Ecto neural progenitor cell (in vitro differentiated cells): ENCODE results near the gene HPCAL1.

Experiments used
- DNase-seq: peaks from one replicate; pipeline ENCODE4 v3.0.0-alpha.2; 2018; ENCODE audit warnings: low spot score

Gene HPCAL1

DNA sequence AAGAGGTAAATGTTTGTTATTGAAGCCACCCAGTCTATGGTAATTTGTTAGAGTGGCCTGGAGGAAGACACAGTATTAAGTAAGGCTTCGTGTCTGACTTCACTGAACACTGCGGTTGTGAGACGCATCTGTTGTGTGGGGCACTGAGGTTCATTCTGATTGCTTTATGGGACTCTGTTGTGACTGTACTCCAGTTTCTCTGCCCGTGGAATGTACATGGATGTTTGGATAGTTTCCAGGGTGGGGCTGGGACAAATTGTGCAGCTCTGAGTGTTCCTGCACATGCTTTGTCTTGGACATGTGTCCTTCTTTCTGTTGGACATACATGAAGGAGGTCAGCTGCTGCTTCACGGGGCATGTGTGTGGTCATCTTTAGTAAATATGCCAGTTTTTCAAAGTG lies 86.9 kb downstream of the HPCAL1 start:
- DNase-seq: no peak

DNA sequence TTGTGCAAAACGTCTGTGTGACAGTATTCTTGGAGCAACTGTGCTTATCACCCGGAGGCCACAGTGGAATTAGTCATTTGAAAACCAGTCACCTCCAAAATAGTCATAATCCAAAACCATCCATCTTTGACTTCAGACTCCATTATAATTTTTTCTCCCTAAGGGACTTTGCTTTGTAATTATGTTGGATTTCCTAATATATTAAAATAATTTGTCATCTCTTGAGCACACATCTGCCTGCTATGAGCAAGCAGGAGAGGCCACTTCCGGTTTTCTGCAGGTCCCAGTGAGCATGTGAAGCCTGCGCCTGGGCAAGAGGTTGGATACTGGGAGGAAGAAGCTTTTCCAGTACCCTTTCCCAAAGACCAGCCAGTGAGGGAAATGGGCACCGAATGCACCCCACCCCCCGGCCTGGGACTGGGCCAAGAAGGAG lies 87.7 kb downstream of the HPCAL1 start:
- DNase-seq: no peak

DNA sequence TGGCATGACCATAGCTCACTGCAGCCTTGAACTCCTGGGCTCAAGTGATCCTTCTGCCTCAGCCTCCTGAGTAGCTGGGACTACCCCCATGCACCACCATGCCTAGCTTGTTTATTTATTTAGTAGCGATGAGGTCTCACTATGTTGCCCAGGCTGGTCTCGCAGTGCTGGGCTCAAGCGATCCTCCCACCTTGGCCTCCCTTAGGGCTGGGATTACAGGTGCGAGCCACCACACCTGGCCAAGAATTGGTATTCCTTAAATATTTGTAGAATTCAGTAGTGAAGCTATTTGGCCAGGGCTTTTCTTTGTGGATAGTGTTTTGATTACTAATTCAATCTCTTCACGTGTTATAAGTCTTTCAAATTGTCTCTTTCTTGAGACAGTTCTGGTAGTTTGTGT lies 89.4 kb downstream of the HPCAL1 start:
- DNase-seq: no peak

DNA sequence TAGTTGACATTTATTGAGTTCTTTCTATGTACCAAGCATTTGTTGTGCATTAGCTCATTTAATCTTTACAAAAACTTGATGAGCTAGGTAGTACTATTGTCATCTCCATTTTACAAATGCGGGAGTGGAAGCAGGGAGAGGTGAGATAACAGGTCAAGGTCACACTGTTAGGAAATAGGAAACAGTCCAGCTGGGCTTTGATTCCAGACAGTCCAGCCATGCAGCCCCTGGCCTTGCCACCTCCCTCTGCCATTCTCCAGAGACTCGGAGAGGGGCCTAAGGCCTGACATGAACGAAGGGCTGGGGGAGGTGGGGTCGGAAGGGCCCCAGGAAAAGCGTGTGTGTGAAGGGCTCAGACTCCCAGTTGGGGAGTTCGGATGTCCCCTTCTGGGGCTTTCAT lies 89.8 kb downstream of the HPCAL1 start:
- DNase-seq: no peak

DNA sequence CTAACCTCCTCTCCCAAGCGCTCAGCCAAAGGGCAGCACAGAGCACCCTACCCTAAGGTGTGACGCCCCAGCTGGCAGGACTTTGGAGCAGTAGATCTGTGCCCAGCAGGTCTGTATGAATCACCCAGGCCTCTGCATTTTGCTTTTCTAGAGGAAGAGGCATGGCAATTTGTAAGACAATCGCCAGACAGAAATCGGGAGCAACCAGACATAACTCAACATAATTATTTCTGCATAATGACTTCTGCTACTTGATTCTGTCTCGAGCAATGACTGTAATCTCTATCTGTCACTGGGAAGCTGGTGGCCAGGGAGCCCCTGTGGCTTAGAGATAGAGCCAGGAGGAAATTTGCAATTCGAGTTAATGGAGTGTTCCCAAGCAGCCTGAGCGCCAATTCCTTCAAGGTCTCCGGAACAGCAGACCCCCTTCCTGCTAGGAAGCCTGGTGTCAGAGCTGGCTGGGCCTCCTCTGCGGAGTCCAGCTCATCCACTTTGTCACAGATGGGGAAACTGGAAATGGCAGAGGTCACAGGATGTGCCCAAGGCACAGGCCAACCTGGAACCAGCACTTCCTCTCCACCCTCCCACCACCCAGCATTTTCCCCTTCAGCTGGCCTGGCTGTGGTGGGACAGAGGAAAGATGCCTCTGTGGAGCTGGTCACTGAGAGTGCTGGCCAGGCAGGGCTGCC lies 90.4 kb downstream of the HPCAL1 start:
- no peak for DNase-seq

DNA sequence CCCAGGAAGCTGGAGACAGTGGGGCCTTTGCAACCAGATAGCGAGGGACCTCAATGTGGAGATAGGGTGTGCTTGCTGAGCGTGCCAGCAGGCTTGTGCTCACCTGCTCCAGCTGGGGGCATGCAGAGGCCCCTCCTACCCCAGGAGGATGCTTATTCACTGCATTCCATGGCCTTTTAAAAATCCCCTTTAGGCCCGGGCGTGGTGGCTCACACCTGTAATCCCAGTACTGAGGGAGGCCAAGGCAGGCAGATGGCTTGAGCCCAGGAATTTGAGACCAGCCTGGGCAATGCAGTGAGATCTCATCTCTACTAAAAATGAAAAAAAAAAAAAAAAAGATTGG lies 90.9 kb downstream of the HPCAL1 start:
- DNase-seq: no peak

DNA sequence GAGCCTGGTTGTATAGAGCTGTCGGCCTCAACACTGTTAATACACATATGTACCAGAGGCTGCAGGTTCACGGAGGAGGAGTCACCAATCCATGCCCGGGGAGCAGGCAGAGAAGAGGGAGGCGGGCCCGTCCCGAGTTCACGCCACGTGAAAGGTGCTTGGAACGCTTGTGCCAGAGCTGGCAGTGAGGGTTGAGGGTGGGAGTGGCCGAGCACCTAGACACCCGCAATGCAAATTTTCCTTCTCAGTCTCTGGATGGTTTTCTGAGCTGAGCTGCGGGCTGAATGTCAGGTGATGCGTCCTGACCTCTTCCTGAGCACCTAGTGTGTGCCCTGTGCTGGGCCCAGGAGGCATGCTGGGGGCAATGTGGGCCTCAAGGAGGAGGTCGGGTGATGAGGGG lies 93.2 kb downstream of the HPCAL1 start:
- no peak for DNase-seq

DNA sequence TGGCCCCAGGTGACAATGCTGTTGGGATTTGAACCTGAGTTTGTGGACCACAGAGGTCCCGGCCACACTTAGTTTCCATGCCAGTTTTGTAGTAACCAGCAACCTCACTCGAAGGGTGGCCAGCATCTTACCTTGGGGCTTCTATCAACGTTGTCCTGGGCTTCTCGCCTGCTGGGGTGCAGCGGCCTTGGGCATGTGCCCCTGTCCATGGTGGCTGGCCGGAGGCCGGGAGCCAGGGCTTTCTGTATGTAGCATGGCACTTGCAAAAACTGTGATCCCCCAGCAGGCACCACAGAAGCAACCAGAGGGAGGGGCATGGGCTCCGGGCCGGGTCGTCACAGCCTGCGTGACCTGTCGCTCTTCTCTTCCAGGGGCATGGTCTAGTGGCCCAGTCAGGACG lies 93.8 kb downstream of the HPCAL1 start:
- DNase-seq: no peak

DNA sequence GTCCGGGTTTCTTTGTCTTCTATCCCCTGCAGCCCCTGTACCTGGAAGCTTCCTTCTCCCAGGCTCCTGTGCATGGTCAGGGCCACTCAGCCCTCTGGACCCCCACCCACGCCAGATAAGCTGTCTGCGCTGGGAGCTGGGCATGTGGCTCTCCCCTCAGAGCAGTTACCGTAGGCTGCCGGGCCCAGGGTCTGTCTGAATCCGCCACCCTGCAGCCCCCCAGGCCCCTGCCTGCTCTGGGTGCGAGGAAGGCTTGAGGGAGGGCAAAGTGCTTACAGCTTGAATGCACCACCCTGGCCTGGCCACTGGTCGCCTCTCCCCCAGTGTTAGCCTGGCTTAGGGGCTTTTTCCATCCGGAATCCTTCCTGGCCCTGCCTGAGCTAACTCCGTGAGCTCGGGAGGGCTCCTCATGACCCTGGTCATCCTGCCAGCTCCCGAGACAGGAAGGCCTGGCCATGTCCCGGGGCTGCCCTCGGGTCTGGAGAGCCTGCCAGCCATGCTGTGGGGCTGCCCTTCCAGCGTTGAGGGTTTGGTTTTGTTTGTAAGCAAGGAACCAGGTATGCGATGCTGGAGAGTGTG lies 94.7 kb downstream of the HPCAL1 start:
- no peak for DNase-seq

DNA sequence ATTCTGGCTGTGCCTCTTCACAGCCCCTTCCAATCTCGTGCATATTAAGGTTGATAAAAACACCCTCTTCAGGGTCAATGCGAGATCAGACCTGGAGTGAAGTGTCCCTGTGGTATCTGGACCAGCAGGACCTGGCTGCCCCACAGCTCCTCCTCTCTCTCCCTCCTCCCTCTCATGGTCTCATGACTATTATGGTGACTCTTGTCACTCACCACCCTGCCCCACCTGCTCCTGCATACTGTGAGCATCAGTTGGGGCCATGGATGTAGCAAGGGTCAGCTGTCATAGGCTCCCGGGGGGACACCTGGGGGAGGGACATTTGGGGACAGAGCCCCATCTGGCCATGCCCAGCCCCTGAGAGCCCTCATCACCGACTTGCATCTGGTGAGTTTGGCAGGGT lies 95.2 kb downstream of the HPCAL1 start:
- no peak for DNase-seq

DNA sequence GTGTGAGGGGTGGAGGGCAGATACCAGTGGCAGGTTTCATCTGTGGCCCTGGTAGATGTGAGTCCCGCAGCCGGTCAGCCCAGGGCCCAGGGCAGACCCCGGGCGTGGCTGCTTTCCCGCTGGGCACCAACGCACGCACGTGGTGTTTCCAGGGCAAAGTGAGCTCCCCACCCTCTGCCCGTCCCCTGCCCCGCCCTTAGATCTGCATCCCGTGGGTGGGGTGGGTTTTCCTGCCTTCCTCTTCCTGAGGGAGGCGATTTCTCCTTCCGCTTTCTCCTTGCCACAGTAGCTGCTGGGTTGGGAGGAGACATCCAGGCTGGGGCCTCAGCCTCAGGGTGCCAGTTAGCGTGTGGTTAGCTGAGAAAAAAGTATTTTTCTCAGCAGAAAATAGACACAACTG lies 95.8 kb downstream of the HPCAL1 start:
- DNase-seq: no peak

DNA sequence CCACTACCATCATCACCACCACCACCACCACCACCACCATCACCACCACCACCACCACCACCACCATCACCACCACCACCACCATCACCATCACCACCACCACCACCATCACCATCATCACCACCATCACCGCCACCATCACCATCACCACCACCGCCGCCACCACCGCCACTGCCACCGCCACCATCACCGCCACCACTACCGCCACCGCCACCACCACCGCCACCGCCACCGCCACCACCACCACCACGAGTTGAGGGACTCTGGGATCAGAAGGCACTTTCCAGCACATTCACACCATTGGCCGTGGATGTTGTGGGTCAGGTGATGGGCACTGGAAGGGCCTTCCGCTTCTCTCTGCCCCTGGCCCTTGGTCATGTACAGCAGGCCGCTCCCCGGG lies 96.7 kb downstream of the HPCAL1 start:
- DNase-seq: no peak

DNA sequence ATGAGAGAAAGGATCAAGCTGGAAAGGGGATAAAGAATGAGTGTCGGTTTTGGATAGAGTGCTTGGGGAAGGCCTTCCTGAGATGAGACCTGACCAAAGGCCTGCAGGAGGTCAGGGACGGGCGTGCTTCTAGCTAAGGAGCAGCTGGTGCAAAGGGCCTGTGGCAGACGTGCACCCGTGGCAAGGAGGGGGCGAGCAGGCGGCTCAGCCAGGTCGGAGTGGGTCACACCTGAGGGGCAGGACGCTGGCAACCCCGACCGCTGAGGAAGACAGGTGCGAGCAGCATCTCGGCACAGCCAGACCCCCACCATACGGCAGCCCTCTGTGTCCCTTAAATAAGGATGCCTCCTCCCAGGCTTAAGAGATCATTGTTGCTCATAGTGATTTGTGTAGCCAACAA lies 97.3 kb downstream of the HPCAL1 start:
- no peak for DNase-seq

DNA sequence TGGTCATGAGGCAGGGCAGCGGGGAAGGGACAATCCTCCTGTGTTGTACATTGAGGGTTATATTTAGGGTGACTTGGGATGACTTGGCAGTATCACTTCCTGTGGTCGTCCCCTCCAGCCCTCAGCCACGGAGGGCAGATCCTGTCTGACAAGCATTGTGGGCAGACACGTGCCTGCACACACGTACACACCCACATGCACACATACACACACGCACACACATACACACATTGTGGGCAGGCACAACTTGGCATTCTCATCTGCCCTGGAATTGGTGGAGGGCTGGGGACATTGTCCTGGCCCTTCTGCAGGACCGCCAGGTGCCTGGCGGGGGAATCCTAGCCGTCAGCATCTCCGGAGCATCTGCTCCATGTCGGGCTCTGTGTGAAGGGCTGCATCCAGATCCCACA lies 97.9 kb downstream of the HPCAL1 start:
- DNase-seq: no peak

DNA sequence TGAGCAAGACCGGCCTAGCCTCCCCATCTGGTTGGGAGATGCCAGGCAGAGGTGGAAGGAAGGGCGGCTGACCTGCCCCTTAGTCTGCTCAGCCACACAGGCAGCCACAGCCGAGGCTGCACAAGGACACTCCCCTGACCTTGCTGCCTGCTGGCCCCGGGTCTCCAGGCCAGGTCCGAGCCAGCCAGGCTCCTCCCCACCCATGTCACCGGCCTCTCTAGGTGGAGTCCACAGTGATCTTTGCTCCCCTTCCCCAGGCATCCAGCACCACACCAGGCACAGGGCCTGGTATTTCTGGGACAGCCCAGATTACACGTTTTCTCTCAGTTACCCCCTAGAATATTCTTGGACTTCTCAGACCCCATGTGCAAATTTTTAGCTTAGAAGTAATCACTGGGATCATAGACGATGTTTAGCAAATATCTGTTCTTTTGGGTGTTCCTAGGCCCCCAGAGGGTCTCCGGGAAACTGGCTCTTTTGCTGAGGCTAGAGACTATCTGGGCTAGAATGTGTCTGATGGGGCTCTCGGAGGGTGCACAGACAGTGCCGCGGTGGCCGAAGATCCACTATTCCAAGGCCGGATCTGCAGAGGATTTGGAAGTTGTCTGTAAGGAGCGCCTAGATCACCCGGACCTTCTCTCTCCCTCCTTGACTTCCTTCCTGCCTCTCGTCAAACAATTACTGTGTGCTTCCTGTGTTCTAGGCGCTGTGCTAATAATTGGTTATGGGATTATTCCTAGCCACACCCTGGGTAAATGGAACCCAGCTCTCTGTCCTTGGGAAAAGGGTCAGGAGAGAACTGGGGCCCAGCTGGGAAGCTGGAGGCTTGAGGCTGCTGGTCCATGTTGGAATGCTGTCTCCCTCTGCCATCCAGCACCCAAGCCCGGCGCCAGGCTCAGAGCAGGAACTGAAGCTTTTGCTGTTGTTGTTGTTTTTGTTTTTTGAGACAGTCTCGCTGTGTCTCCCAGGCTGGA lies 98.6 kb downstream of the HPCAL1 start:
- no peak for DNase-seq

DNA sequence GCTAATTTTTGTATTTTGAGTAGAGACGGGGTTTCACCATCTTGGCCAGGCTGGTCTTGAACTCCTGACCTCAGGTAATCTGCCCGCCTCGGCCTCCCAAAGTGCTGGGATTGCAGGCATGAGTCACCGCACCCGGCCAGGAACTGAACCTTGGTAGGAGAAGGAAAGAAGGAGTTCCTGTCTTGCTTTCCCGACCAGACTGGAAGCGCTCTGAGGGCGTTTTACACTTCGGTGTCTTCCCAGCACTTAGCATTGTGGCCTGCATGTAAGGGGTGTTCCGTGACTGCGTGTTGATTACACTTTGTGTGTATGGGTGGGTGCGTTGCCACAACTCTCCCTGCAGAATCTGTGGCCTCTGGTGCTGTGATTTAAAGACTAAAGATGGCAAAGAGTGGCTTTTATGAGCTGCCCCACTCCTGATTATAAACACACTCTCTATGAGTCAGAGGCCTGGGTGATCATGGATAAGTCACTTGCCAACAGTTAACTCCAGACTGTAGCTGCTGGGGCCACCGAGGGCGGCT lies 99.4 kb downstream of the HPCAL1 start:
- DNase-seq: no peak

DNA sequence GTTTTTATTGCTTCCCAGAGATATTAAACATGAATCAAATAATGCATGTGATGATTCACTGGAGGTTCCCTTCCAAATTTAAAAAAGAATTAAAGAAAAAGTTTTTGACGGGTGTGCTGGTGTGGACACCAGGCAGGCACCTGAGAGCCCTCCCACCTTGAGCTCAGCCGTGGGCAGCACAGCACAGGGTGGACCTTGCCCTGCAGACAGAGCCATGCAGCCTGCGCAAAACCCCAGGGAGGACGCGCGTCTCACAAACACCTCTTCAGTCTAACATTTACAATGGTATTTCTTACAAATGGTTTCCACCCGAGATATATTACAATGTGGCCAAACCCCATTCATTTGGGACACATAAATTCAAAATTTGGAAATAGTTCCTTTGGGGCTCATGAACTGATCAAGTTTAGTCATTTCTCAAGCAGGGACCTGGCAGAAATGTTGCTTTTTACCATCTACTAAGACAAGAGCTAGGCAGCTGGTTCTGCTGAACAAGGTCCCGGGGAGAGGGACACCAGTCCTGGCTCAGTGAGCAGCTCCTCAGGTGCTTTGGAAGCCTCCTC lies 100.0 kb downstream of the HPCAL1 start:
- no peak for DNase-seq

DNA sequence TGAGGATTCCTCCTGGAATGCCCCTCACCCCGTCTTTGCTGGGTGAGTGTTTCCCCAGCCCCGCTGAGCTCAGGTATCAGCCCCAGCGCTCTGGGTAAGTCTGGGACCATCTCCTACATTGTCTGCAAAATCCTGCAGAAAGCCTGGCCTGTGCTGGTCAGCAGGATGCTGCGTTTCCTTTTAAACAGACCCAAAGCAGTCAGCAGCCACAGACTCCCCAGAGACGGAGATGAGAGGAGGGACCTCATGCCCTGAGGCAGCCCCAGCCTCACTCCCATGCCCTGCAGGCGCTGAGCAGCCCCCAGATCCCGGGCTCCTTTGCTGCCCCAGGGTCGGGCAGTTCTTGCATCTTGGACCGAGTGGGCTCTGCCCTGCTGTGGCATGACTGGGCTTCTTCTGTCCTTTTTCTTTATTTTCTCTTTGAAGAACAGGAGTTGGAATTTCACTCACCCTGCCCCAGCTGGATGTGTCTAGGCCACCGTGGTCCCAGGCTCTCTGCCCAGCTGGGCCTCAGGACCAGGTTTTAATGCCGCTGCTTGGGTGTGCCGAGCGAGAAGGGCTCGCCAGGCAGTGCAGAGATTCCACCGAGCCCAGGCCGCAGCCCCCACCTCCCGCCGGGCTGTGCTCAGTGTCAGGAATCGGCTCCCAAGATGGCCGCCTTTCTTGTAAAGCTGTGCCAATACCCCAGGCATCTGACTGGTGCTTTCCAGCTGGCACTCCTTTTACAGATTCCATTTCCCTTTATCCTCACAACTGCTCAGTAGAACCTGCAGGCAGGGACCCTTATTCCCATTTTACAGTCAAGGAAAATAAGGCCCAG lies 101.8 kb downstream of the HPCAL1 start:
- no peak for DNase-seq

DNA sequence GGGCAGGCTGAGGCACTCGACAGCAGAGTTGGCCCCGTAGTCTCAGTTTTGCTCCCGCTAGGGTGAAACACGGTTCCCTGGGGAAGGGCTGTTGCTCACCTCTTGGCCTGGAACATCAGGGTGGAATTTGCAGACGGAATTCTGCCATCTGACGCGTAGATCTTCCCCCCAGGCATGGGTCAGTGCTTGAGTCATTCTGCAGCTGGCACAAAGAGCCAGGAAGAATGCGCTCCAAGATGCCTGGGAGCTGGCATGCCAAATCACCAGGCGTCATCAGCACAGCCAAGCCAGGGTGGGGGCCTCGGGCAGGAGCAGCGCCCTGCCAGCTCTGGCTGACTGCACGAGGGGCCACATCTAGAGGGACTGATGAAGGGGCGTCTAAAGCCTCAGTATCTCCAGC lies 102.7 kb downstream of the HPCAL1 start:
- DNase-seq: no peak

DNA sequence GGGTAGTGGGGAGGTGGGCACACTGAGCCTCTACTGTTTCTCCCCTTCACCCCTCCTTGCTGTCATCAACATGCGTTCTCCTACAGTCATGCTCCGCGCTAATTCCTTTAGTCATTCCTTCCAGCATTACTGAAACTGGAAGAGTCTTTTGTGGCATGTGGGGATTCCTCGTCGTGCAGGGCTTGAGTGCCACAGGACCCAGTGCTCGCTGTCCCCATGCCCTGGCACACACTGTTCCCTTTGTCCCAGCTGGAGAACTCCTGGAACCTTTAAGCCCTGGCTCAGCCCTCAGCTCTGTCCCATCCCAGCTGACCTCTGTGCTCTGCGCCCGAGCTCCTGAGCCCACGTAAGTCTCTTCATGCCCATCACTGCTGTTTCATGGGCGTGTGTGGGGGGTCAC lies 103.3 kb downstream of the HPCAL1 start:
- no peak for DNase-seq

DNA sequence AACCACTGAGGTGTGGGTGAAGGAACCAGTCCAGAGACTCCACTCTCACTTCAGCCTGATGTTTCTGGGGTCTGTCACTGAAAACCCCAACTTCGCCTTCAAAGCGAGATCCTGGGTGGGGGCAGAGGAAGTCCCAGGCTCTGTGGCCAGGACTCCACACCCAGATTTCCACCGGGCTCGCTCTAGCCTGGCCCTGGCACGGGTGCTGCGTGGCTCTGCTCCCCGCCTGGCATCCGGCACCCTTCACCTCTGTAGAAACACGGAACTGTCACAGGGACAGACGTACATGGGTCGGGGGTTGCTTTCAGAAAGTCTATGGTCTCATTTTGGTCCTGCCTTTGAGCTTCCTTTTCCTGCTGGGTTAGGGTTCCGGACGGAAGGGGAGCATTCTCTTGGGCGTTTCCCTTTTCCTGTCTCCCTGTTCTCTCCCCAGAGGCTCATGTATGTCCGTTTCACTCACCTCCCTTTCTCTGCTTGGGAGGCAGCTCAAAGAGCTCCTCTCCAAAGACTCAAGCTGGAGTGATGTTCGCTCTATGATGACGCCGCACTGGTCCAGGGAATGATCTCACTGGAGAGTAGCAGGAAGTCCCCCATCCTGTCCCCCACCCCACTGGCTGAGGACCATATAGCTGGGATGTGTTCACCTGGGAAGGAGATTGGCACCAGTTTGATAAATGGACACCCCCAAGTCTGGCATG lies 103.9 kb downstream of the HPCAL1 start:
- DNase-seq: no peak
